Neural progenitor cell (in vitro differentiated cells): ENCODE data around the gene CCDC177. TPM values are rescaled to one million over a fixed set of nuclear protein-coding genes. Genes with fewer than 3 reads are reported as not detected.

Source experiments
- DNase-seq: peaks from one replicate; pipeline ENCODE4 v3.0.0-alpha.2; 2016; ENCODE audit warnings: low spot score
- H2AFZ ChIP-seq: fragments of 200-600 bp; sonication (generic); replicated peaks from 2 replicates; pipeline ENCODE4 v1.6.1; 2016; ENCODE audit warnings: antibody characterized with exemption
- H3F3A ChIP-seq: fragments of 200-600 bp; sonication (generic); 2 replicates; pipeline ENCODE4 v1.6.1; 2016; ENCODE audit warnings: antibody characterized with exemption, low read depth
- H3K27ac ChIP-seq: fragments of 200-600 bp; sonication (generic); 2 replicates; pipeline ENCODE4 v1.5.1; 2016; ENCODE audit warnings: mild to moderate bottlenecking
- H3K27me3 ChIP-seq: fragments of 200-600 bp; sonication (generic); 2 replicates; pipeline ENCODE4 v1.6.1; 2016; ENCODE audit warnings: mild to moderate bottlenecking, moderate library complexity
- H3K36me3 ChIP-seq: fragments of 200-600 bp; sonication (generic); 2 replicates; pipeline ENCODE4 v1.5.1; 2016
- H3K4me1 ChIP-seq: fragments of 200-600 bp; sonication (generic); 2 replicates; pipeline ENCODE4 v1.6.1; 2016; ENCODE audit warnings: mixed run types
- H3K4me2 ChIP-seq: fragments of 200-600 bp; sonication (generic); 2 replicates; pipeline ENCODE4 v1.6.1; 2016
- H3K4me3 ChIP-seq: fragments of 200-600 bp; sonication (generic); 2 replicates; pipeline ENCODE4 v1.5.1; 2016
- H3K79me2 ChIP-seq: fragments of 200-600 bp; sonication (generic); 2 replicates; pipeline ENCODE4 v1.6.1; 2016; ENCODE audit warnings: low read depth
- H3K9ac ChIP-seq: fragments of 200-600 bp; sonication (generic); 2 replicates; pipeline ENCODE4 v1.6.1; 2016
- H3K9me3 ChIP-seq: fragments of 200-600 bp; sonication (generic); 2 replicates; pipeline ENCODE4 v1.5.1; 2016; ENCODE audit warnings: low read depth
- H4K20me1 ChIP-seq: fragments of 200-600 bp; sonication (generic); 2 replicates; pipeline ENCODE4 v1.6.1; 2016; ENCODE audit warnings: low read depth
- H3K27ac Mint-ChIP-seq: 3 replicates; pipeline ENCODE4 v1.8.0; 2021; ENCODE audit warnings: mixed read lengths
- H3K27me3 Mint-ChIP-seq: 2 replicates; pipeline ENCODE4 v1.8.0; 2022; ENCODE audit warnings: low read depth, mild to moderate bottlenecking, inconsistent platforms, moderate library complexity, mixed read lengths; ENCODE audit not compliant: insufficient read depth
- H3K36me3 Mint-ChIP-seq: 3 replicates; pipeline ENCODE4 v1.8.0; 2021; ENCODE audit warnings: mixed read lengths
- H3K4me1 Mint-ChIP-seq: 3 replicates; pipeline ENCODE4 v1.8.0; 2021; ENCODE audit warnings: mixed read lengths
- H3K4me3 Mint-ChIP-seq: 3 replicates; pipeline ENCODE4 v1.8.0; 2021; ENCODE audit warnings: mild to moderate bottlenecking, moderate library complexity, mixed read lengths
- H3K9me3 Mint-ChIP-seq: 3 replicates; pipeline ENCODE4 v1.8.0; 2020; ENCODE audit warnings: mixed read lengths
- CTCF ChIP-seq: fragments of 200-600 bp; sonication (generic); IDR thresholded peaks from 2 replicates; pipeline ENCODE4 v1.5.1; 2017; ENCODE audit warnings: antibody characterized with exemption, mild to moderate bottlenecking
- EZH2 ChIP-seq: fragments of 200-600 bp; sonication (generic); IDR thresholded peaks from 2 replicates; pipeline ENCODE4 v1.6.1; 2017; ENCODE audit warnings: antibody characterized with exemption, mild to moderate bottlenecking, moderate library complexity
- EZH2phosphoT487 ChIP-seq: fragments of 200-600 bp; sonication (generic); IDR thresholded peaks from 2 replicates; pipeline ENCODE4 v1.6.1; 2017; ENCODE audit warnings: antibody characterized with exemption
- total RNA-seq: library from RNA; depleted of rRNA; stranded (reverse); fragments of >200 nt; gene quantifications from 2 replicates; pipeline ENCODE4 v1.2.3, GENCODE V29; 2015; ENCODE audit warnings: low replicate concordance

The CCDC177 gene
- 8.6 and 19.7 TPM in 2 replicates for total RNA-seq

GRCh38 chr14:69574263-69574953 lies at the start of gene CCDC177:
TSS of gene CCDC177 (minus strand) at chr14:69574871. CDS start at chr14:69573622, 1,249 bp downstream.
- Histone ChIP-seq H3K79me2 (peaks cover 26% of the 10 kb centered on the region), H3K4me1 (peaks cover 8% of the 10 kb centered on the region), H3K4me2 (peak within 1 kb of the TSS; percentile 94), H2AFZ (no peak within 1 kb of the TSS), H3F3A (peaks cover 41% of the 10 kb centered on the region), H3K36me3 (peaks cover 15% of the 10 kb centered on the region), H3K9me3 (no peaks in the 10 kb centered on the region), H4K20me1 (no peaks in the 10 kb centered on the region), H3K9ac (peak within 1 kb of the TSS; percentile 73), H3K4me3 (peak within 1 kb of the TSS; percentile 65), H3K27me3 (no peaks in the 10 kb centered on the region), H3K27ac (peak within 1 kb of the TSS; percentile 100)
- Mint-ChIP-seq H3K9me3 (peaks cover 8% of the 10 kb centered on the region), H3K4me1 (peaks cover 11% of the 10 kb centered on the region), H3K27ac (peak within 1 kb of the TSS; percentile 99), H3K4me3 (peak within 1 kb of the TSS; percentile 99), H3K36me3 (peaks cover 14% of the 10 kb centered on the region), H3K27me3 (peaks cover 3% of the 10 kb centered on the region)
- peak; percentile 84 for TF ChIP-seq CTCF
- TF ChIP-seq EZH2phosphoT487: no peak
- peak; percentile 29 for TF ChIP-seq EZH2
- peak; percentile 94 for DNase-seq

- Histone ChIP-seq H3K27ac (no peak overlapping the region), H3K27me3 (no peaks in the 10 kb centered on the region), H3K9me3 (no peaks in the 10 kb centered on the region), H3K79me2 (peaks cover 45% of the 10 kb centered on the region), H3K4me3 (no peak overlapping the region), H3K36me3 (no peaks in the 10 kb centered on the region), H4K20me1 (peaks cover 13% of the 10 kb centered on the region), H3K4me2 (no peak overlapping the region), H3K4me1 (peaks cover 11% of the 10 kb centered on the region), H2AFZ (no peak overlapping the region), H3F3A (no peaks in the 10 kb centered on the region), H3K9ac (no peak overlapping the region)
- H3K27me3 Mint-ChIP-seq: peaks cover 2% of the 10 kb centered on the region
- peaks cover 11% of the 10 kb centered on the region for H3K4me1 Mint-ChIP-seq
- DNase-seq: no peak
- TF ChIP-seq EZH2: no peak
- H3K4me3 Mint-ChIP-seq: no peak overlapping the region
- no peaks in the 10 kb centered on the region for H3K9me3 Mint-ChIP-seq
- no peak overlapping the region for H3K27ac Mint-ChIP-seq
- no peaks in the 10 kb centered on the region for H3K36me3 Mint-ChIP-seq
Measured at GRCh38 chr14:69624136-69624535, 49.5 kb upstream of the CCDC177 start.

GRCh38 chr14:69620981-69621380 lies 46.3 kb upstream of the CCDC177 start:
- Histone ChIP-seq H3K79me2 (peaks cover 64% of the 10 kb centered on the region), H3K4me1 (peaks cover 19% of the 10 kb centered on the region), H3K27me3 (no peaks in the 10 kb centered on the region), H3K4me2 (no peak overlapping the region), H3F3A (no peaks in the 10 kb centered on the region), H3K9me3 (no peaks in the 10 kb centered on the region), H2AFZ (no peak overlapping the region), H3K36me3 (no peaks in the 10 kb centered on the region), H3K4me3 (no peak overlapping the region), H3K27ac (no peak overlapping the region), H3K9ac (no peak overlapping the region), H4K20me1 (peaks cover 3% of the 10 kb centered on the region)
- DNase-seq: no peak
- H3K36me3 Mint-ChIP-seq: peaks cover 2% of the 10 kb centered on the region
- no peaks in the 10 kb centered on the region for H3K9me3 Mint-ChIP-seq
- peaks cover 19% of the 10 kb centered on the region for H3K4me1 Mint-ChIP-seq
- H3K27ac Mint-ChIP-seq: no peak overlapping the region
- no peak overlapping the region for H3K4me3 Mint-ChIP-seq
- TF ChIP-seq EZH2 (no peak), EZH2phosphoT487 (no peak), CTCF (no peak)
- no peaks in the 10 kb centered on the region for H3K27me3 Mint-ChIP-seq

DNA sequence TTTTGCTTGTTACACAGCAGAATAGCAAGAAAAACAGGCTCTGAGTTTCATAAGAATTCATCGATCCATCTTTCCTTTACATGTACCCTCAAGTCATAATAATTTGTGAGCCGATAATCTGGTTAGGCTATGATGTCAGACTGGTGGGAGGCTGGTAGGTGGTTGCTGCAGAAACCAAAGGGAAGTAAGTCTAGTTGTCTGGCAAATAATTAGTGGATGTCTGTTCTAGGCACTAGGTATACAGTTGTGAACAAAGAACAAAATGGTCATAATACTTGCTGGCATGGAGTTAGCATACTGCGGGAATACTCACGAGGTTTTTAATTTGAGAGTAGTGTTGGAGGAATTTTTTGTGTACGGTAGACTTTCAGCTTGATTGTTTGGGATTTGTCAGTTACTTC lies 45.5 kb upstream of the CCDC177 start:
- H4K20me1 ChIP-seq: peaks cover 3% of the 10 kb centered on the region
- no peaks in the 10 kb centered on the region for H3K27me3 ChIP-seq
- H3K4me3 ChIP-seq: no peak overlapping the region
- Mint-ChIP-seq H3K9me3 (no peaks in the 10 kb centered on the region), H3K4me1 (peaks cover 16% of the 10 kb centered on the region), H3K4me3 (no peak overlapping the region), H3K36me3 (peaks cover 2% of the 10 kb centered on the region), H3K27ac (no peak overlapping the region), H3K27me3 (no peaks in the 10 kb centered on the region)
- H3K4me1 ChIP-seq: peaks cover 24% of the 10 kb centered on the region
- H3K79me2 ChIP-seq: peaks cover 67% of the 10 kb centered on the region
- TF ChIP-seq EZH2: no peak
- TF ChIP-seq CTCF: no peak
- no peak overlapping the region for H3K27ac ChIP-seq
- no peak for DNase-seq
- no peaks in the 10 kb centered on the region for H3K9me3 ChIP-seq
- no peak overlapping the region for H2AFZ ChIP-seq
- no peaks in the 10 kb centered on the region for H3F3A ChIP-seq
- H3K9ac ChIP-seq: no peak overlapping the region
- no peak overlapping the region for H3K4me2 ChIP-seq
- H3K36me3 ChIP-seq: no peaks in the 10 kb centered on the region
